Small intestine (tissue), 7 donors: Measurements from ENCODE around the gene SLC35F6. TPM values are rescaled to one million over a fixed set of nuclear protein-coding genes. Genes with fewer than 3 reads are reported as not detected.

Experiments
- DNase-seq, 2 donors: peaks; one replicate each; pipeline versions ENCODE4 v3.0.0 to v3.0.0-alpha.2; 2013
- FAIRE-seq: peaks from 2 replicates; lab custom pipeline; 2012; peaks lifted over from hg19 to GRCh38; lab: Jason Lieb, UNC
- H3K27ac ChIP-seq, 3 donors: one replicate each; pipeline ENCODE4 v1.5.1; 2013; ENCODE audit warnings: low read length in 2 of 3, mild to moderate bottlenecking in 2 of 3, control low read depth in 1 of 3, inconsistent platforms in 1 of 3, low read depth in 1 of 3, moderate library complexity in 1 of 3
- H3K27me3 ChIP-seq, 3 donors: one replicate each; pipeline ENCODE4 v1.6.1; 2013; ENCODE audit warnings: low read length in 3 of 3, inconsistent platforms in 1 of 3; ENCODE audit not compliant: control insufficient read depth in 3 of 3, insufficient read depth in 3 of 3
- H3K36me3 ChIP-seq, 3 donors: one replicate each; pipeline ENCODE4 v1.6.1; 2013; ENCODE audit warnings: low read length in 3 of 3, inconsistent platforms in 1 of 3, low read depth in 1 of 3, mild to moderate bottlenecking in 1 of 3, moderate library complexity in 1 of 3; ENCODE audit not compliant: control insufficient read depth in 3 of 3, insufficient read depth in 2 of 3
- H3K4me1 ChIP-seq, 3 donors: one replicate each; pipeline ENCODE4 v1.6.1; 2013; ENCODE audit warnings: low read length in 2 of 3, inconsistent platforms in 1 of 3, low read depth in 1 of 3, mild to moderate bottlenecking in 1 of 3, moderate library complexity in 1 of 3; ENCODE audit not compliant: control insufficient read depth in 3 of 3, insufficient read depth in 2 of 3
- H3K4me3 ChIP-seq, 3 donors: one replicate each; pipeline ENCODE4 v1.5.1; 2013; ENCODE audit warnings: low read length in 3 of 3, control low read depth in 1 of 3, inconsistent platforms in 1 of 3, low read depth in 1 of 3, mild to moderate bottlenecking in 1 of 3, moderate library complexity in 1 of 3
- H3K9me3 ChIP-seq, 2 donors: one replicate each; pipeline ENCODE4 v1.6.1; 2013; ENCODE audit warnings: low read depth in 1 of 2, low read length in 1 of 2; ENCODE audit not compliant: control insufficient read depth in 2 of 2, insufficient read depth in 1 of 2
- WGBS, 3 donors: extraction: QIAGEN DNeasy Blood & Tissue Kit; methylation state at CpG; one replicate each; pipeline ENCODE4 v1.1.7; 2013; 5-methylcytosine and 5-hydroxymethylcytosine counted together
- polyA plus RNA-seq, 4 donors: library from polyadenylated mRNA; stranded (reverse) in 3 of 4; unstranded in 1 of 4; fragments of 200-250 nt in 3 of 4; fragments of 120-200 nt in 1 of 4; gene quantifications; one replicate each; pipeline versions ENCODE4 v1.2.1 to v1.2.3, GENCODE V29; 2013
- donor health status: healthy with polysubstance abuse.
- donor health status: control.
- donor health status: control.
- donor health status: Bipolar disorder and iron deficiency.
- donor health status: healthy.

The SLC35F6 gene
- polyA plus RNA-seq, 4 donors: 5.8 to 21.3 (median 12.1) TPM

GRCh38 chr2:26818972-26819371, 54.9 kb downstream of the SLC35F6 start:
- H3K36me3 ChIP-seq: no peaks in the 10 kb centered on the region
- no peaks in the 10 kb centered on the region for H3K9me3 ChIP-seq
- DNase-seq (no peak), FAIRE-seq (no peak)
- peaks cover 0 to 6% (median 0%) of the 10 kb centered on the region in 3 donors for H3K27me3 ChIP-seq
- no peak overlapping the region for H3K4me3 ChIP-seq
- H3K4me1 ChIP-seq: no peaks in the 10 kb centered on the region
- H3K27ac ChIP-seq: no peak overlapping the region
- WGBS, 3 donors: 52 to 83% (median 55%) methylated on average over 6 of the region's 6 CpGs

GRCh38 chr2:26820932-26821331, 56.8 kb downstream of the SLC35F6 start:
- WGBS, 3 donors: 74 to 84% (median 76%) methylated on average over 7 of the region's 7 CpGs
- no peak overlapping the region for H3K4me3 ChIP-seq
- no peaks in the 10 kb centered on the region for H3K4me1 ChIP-seq
- no peaks in the 10 kb centered on the region for H3K36me3 ChIP-seq
- no peaks in the 10 kb centered on the region for H3K9me3 ChIP-seq
- peaks cover 0 to 6% (median 0%) of the 10 kb centered on the region in 3 donors for H3K27me3 ChIP-seq
- no peak for FAIRE-seq
- DNase-seq: no peak
- no peak overlapping the region for H3K27ac ChIP-seq

GRCh38 chr2:26822877-26823276, 58.8 kb downstream of the SLC35F6 start:
- peaks cover 0 to 6% (median 0%) of the 10 kb centered on the region in 3 donors for H3K27me3 ChIP-seq
- H3K36me3 ChIP-seq: no peaks in the 10 kb centered on the region
- H3K9me3 ChIP-seq: no peaks in the 10 kb centered on the region
- H3K4me3 ChIP-seq: no peak overlapping the region
- DNase-seq (no peak), FAIRE-seq (no peak)
- 70 to 84% (median 79%) methylated on average over 6 of the region's 6 CpGs for WGBS, 3 donors
- H3K27ac ChIP-seq: no peak overlapping the region
- no peaks in the 10 kb centered on the region for H3K4me1 ChIP-seq

Other genes starting within 250 kb of the SLC35F6 start
- gene CIB4, start 122.9 kb upstream of the SLC35F6 start, polyA plus RNA-seq: under 1 TPM in 1 of 4 donors, not detected in 3; 0.15 TPM
- 1 to 10 TPM in 1 of 4 donors, under 1 TPM in 3; 0.22 to 3.3 (median 0.28) TPM for gene KCNK3, start 71.6 kb upstream of the SLC35F6 start, polyA plus RNA-seq
- 10 to 100 TPM in 1 of 4 donors, 1 to 10 TPM in 3; 1.4 to 11.6 (median 3.2) TPM for gene CENPA, start 21.8 kb downstream of the SLC35F6 start, polyA plus RNA-seq
- 1 to 10 TPM in 1 of 4 donors, under 1 TPM in 2, not detected in 1; 0.27 to 1.2 (median 0.50) TPM for gene DPYSL5, start 83.8 kb downstream of the SLC35F6 start, polyA plus RNA-seq
- 10 to 100 TPM in 1 of 4 donors, 1 to 10 TPM in 3; 2.9 to 11.1 (median 6.0) TPM for gene MAPRE3, start 206.4 kb downstream of the SLC35F6 start, polyA plus RNA-seq